Measurements from ENCODE around the gene MYBPC2. TPM values are rescaled to one million over a fixed set of nuclear protein-coding genes. Genes with fewer than 3 reads are reported as not detected.

MYBPC2 gene
- polyA plus RNA-seq, 1 experiment = not detected

DNA sequence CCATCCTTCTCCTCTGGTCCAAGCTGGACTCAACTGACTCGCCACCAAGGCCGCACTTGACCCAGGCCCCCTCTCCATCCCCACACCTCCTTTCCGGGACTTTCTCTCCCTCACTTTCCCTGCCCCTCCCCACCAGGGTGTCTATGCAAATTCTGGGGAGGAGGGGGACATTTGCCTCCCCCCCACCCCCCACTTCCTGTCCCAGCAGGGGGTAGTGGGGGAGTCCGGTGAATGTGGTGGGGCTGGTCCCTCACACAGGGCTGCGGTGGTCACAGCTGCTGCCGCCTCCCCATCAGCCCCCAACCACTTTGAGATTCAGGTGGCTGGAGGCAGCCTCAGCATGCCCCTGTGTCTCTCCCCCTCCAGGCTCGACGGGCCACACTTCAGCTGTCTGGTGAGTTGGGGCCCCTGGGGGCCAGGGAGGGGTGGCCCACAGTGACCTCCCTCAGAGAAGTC lies 13.1 kb upstream of the MYBPC2 start:
- ChIA-PET CTCF (no interaction called here), POLR2A (no interaction called here)
- TF ChIP-seq, protein P1, sequence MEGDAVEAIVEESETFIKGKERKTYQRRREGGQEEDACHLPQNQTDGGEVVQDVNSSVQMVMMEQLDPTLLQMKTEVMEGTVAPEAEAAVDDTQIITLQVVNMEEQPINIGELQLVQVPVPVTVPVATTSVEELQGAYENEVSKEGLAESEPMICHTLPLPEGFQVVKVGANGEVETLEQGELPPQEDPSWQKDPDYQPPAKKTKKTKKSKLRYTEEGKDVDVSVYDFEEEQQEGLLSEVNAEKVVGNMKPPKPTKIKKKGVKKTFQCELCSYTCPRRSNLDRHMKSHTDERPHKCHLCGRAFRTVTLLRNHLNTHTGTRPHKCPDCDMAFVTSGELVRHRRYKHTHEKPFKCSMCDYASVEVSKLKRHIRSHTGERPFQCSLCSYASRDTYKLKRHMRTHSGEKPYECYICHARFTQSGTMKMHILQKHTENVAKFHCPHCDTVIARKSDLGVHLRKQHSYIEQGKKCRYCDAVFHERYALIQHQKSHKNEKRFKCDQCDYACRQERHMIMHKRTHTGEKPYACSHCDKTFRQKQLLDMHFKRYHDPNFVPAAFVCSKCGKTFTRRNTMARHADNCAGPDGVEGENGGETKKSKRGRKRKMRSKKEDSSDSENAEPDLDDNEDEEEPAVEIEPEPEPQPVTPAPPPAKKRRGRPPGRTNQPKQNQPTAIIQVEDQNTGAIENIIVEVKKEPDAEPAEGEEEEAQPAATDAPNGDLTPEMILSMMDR (IDR thresholded peaks at IDR 0.05; ENCODE audit: insufficient read depth, low read depth, low read length) = no peak
- no peak for DNase-seq (ENCODE audit: low read depth)
- Histone ChIP-seq H3K4me3 (ENCODE audit: low read depth, low read length) (no peak overlapping the region), H3K36me3 (ENCODE audit: control insufficient read depth, insufficient read depth, low read length) (no peaks in the 10 kb centered on the region), H3K27me3 (ENCODE audit: control insufficient read depth, insufficient read depth, low read length) (peaks cover 2% of the 10 kb centered on the region)

DNA sequence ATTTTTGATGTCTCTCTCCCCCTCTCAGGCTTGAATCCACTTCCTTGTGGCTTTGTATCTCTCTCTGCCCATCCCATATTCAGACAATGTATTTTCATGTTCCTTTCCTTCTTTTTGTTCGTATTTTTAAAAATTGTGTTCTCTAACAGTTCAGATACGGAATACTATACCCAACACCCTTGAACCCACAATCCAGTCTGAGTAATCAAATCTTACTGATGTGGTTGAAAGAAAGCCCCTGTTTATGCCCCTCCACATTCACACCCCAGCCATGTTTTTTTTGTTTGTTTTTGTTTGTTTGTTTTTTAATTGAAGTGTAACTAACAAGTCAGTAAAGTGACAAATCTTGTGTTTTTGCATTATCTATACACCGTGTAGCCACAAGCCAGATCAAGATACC lies 12.6 kb upstream of the MYBPC2 start:
- H3K27me3 ChIP-seq (ENCODE audit: control insufficient read depth, insufficient read depth, low read length) = peaks cover 2% of the 10 kb centered on the region
- no peak overlapping the region for H3K4me3 ChIP-seq (ENCODE audit: low read depth, low read length)
- ChIA-PET POLR2A (no interaction called here), CTCF (interaction anchor here (2.0 kb wide), 1 partner anchor 10 kb away, joined by 5 read pairs; no protein-coding TSS in a partner anchor)
- H3K36me3 ChIP-seq (ENCODE audit: control insufficient read depth, insufficient read depth, low read length) = no peaks in the 10 kb centered on the region
- TF ChIP-seq, protein P1 (IDR thresholded peaks at IDR 0.05; ENCODE audit: insufficient read depth, low read depth, low read length) = no peak
- no peak for DNase-seq (ENCODE audit: low read depth)

DNA sequence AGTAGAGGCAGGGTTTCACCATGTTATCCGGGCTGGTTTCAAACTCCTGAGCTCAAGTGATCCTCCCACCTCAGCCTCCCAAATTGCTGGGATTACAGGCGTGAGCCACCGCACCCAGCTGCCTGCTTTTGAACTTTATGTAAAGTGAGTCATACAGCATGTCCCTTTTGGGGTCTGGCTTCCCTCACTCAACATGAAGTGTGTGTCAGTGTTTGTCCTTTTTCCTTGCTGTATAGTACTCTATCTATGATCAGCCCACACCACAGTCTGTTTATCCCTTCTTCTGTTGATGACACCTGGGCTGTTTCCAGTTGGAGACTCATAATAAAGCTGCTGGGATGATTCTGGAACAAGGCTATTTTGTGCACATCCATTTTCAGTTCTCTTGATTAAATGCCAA lies 11.9 kb upstream of the MYBPC2 start:
- POLR2A ChIA-PET = no interaction called here
- TF ChIP-seq, protein P1 (IDR thresholded peaks at IDR 0.05; ENCODE audit: insufficient read depth, low read depth, low read length) = no peak
- CTCF ChIA-PET = interaction anchor here (2.0 kb wide), 1 partner anchor 11 kb away, joined by 5 read pairs; no protein-coding TSS in a partner anchor

DNA sequence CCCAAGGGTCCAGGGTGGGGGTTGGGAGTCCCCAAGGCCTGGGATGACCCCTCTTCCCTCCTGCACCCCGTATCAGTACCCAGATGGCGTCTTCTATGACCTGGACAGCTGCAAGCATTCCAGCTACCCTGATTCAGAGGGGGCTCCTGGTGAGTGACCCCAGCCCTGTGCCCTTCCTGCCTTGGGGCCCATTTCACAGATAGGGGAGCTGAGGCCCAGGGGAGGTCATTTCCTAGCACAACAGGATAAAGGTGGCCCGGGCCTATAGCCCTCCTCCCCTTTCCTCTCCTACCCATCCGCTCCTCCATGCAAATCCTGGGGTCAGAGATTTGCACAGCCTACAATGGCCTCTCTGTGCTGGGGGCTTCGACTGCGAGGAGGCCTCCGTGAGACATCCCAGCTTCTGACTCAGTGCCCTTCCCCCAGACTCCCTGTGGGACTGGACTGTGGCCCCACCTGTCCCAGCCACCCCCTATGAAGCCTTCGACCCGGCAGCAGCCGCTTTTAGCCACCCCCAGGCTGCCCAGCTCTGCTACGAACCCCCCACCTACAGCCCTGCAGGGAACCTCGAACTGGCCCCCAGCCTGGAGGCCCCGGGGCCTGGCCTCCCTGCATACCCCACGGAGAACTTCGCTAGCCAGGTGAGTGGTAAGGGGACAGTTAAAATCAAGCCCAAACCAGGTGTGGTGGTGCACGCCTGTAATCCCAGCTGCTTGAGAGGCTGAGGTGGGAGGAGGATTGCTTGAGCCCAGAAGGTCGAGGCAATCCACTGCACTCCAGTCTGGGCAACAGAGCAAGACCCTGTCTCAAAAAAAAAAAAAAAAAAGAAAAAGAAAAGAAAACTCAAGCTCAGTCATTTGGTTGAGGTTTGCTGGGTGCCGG lies 10.1 kb upstream of the MYBPC2 start:
- no peak for DNase-seq (ENCODE audit: low read depth)
- ChIA-PET CTCF (interaction anchor here (1.1 kb wide), 1 partner anchor 12 kb away, joined by 3 read pairs; no protein-coding TSS in a partner anchor), POLR2A (no interaction called here)
- TF ChIP-seq, protein P1 (IDR thresholded peaks at IDR 0.05; ENCODE audit: insufficient read depth, low read depth, low read length) = no peak
- peaks cover 2% of the 10 kb centered on the region for H3K27me3 ChIP-seq (ENCODE audit: control insufficient read depth, insufficient read depth, low read length)
- no peaks in the 10 kb centered on the region for H3K36me3 ChIP-seq (ENCODE audit: control insufficient read depth, insufficient read depth, low read length)
- no peak overlapping the region for H3K4me3 ChIP-seq (ENCODE audit: low read depth, low read length)

More for the DNA sequence above, 11.9 kb upstream of the MYBPC2 start:
- peaks cover 2% of the 10 kb centered on the region for H3K27me3 ChIP-seq (ENCODE audit: control insufficient read depth, insufficient read depth, low read length)
- H3K36me3 ChIP-seq (ENCODE audit: control insufficient read depth, insufficient read depth, low read length) = no peaks in the 10 kb centered on the region
- no peak for DNase-seq (ENCODE audit: low read depth)
- no peak overlapping the region for H3K4me3 ChIP-seq (ENCODE audit: low read depth, low read length)

DNA sequence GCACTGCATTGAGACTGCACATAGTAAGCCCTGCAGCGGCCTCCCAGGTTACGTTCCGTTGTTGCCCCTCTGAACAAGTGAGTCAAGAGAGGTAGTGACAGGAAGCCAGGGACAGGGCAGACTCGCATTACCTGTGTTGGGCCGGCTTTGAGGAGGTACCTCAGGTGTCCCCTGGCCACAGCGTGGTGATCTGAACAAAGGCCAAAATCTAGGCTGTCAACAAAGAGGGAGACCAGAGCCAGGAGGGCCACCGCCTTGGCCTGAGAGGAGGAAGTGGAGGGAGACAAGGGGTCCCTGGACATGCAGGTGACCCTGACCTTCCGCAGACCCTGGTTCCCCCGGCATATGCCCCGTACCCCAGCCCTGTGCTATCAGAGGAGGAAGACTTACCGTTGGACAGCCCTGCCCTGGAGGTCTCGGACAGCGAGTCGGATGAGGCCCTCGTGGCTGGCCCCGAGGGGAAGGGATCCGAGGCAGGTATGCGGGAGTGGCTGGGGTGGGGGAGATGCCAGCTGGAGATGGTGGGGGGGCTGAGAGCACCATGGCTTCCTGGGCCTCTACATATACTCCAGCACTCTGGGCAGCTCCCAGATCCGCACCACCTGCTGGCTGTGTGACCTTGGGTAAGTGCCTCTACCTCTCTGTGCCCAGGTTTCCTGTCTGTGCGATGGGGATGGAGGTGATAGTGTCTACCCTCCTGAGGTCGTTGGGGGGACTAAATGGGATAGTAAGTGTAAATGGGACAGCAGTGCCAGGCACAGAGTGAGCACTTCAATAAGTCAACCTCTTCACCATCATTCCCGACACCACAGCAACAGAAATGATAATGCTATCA lies 9.2 kb upstream of the MYBPC2 start:
- POLR2A ChIA-PET = no interaction called here
- TF ChIP-seq, protein P1 (IDR thresholded peaks at IDR 0.05; ENCODE audit: insufficient read depth, low read depth, low read length) = no peak
- DNase-seq (ENCODE audit: low read depth) = no peak
- H3K4me3 ChIP-seq (ENCODE audit: low read depth, low read length) = no peak overlapping the region
- no peaks in the 10 kb centered on the region for H3K36me3 ChIP-seq (ENCODE audit: control insufficient read depth, insufficient read depth, low read length)
- peaks cover 2% of the 10 kb centered on the region for H3K27me3 ChIP-seq (ENCODE audit: control insufficient read depth, insufficient read depth, low read length)
- CTCF ChIA-PET = interaction anchor here (0.6 to 1.1 kb wide), 2 partner anchors 11 to 24 kb away, joined by 3 read pairs; no protein-coding TSS in a partner anchor
